COLO829 (cell line): Measurements from ENCODE around the gene GDA.
"Not testable (repeated sequence)": the region's sequence is repeated elsewhere in the genome, so short reads cannot be mapped to it uniquely, and the experiment has no call there.

ENCODE experiments used
- DNase-seq: peaks from one replicate; pipeline ENCODE4 v3.0.0; 2012; ENCODE audit warnings: low spot score

Gene GDA

DNA sequence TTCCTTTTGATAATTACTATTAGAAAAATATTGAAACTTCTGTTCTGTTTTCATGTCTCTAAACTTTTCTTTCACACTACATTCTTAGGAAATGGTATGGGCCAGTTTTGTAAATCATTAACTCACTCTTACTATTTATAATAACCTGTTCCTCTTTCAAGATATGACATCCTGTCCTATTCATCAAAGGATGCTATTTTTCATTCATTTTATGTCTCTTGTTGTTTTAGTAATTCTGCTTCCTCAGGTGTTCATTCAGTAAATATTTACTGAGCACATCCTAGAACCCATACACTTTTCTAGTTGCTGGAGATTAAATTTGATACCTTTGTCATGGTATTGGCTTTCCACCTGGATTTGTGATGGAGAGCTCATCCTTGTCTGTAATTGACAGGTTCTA, 58.0 kb downstream of the GDA start:
- no peak for DNase-seq

DNA sequence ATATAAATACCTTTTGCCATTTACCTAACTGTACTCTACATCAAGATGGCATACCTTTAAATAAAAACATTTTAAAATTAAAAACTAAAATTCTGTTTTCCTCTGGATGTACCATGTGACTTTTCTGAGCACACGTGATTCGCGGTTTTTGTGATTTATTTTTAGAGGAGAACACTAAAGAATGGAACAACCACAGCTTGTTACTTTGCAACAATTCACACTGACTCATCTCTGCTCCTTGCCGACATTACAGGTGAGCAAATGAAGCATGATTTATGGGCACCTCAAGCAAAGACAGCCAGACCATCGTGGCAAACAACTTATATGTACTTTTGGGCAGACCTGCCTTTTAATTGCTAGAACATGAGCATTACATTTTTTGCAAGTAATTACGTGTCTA, 61.3 kb downstream of the GDA start:
- no peak for DNase-seq

DNA sequence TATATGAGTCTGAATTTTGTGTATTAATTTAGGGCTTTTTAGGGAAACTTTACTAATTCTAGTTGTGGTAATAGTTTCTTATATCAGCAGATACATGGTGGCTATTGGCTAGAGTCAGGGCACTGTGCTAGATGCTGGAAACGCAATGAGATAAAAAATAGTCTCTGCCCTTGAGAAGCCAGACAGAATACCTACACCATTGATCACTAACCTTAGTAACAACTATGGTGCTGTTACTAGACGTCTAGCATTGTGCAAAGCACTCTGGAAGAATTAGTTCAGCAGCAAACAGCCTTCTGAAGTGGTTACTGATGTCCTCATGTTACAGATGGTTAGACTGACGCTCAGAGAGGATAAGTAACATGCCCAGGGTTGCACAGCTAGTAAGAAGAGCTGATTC, 61.8 kb downstream of the GDA start:
- DNase-seq, result no peak

DNA sequence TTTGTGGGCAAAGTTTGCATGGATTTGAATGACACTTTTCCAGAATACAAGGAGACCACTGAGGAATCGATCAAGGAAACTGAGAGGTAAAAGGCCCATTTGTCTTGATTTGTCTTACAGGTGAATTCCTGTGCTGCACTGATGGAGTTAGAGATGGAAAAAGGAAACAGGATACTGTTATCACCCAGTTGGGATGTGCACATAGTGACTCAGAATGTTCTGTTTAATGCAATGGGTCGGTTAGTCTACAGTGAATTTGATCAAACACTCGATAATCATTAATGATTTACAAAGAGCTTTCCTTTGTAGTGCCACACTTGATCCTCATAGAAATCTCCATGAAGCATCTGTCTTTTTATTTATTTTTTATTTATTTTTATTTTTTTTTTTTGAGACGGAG, 64.7 kb downstream of the GDA start:
- DNase-seq, result no peak

DNA sequence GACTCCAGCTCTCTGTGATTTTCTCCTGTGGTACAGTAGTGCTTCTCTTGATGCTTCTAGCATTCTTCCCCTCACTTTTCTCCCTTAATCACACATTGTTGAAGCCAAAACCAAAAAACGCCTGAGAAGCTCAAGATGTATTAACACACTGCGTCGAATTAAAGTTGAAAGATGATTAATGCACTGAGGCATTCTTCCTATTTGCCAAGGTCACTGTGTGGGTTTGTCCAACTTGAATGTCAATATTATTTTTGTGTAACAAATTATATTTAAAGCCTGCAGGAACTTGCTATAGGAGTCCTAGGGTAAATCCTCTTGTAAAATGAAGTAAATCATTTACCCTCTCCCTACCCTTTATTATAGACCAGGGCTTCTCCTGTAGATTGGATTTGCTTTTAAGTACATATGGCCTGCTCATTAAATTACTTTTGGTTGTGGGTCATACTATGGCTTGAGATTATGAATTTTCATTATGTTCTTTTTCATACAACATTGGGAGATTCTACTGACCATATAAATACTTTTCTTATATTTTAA, 68.1 kb downstream of the GDA start:
- DNase-seq, result no peak

DNA sequence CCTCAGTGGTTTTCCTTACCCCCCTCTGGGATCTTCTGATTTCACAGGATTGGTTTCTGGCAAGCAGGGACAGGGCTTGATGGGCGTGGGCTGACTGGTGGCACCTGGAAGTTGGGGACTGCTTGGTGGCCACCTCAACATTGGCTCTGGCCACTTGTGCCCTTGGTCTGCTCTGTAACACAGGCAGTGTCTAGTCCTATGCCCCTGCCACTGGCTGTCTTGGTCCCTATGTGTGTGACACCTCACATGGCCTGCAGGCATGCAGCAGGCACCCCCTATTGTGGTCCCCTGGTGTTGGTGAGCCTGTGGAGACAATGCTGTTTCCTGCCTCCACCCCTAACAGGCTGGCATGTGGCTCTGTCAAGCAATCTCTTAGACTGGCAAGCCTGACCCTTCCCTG, 71.3 kb downstream of the GDA start:
- DNase-seq, result no peak

DNA sequence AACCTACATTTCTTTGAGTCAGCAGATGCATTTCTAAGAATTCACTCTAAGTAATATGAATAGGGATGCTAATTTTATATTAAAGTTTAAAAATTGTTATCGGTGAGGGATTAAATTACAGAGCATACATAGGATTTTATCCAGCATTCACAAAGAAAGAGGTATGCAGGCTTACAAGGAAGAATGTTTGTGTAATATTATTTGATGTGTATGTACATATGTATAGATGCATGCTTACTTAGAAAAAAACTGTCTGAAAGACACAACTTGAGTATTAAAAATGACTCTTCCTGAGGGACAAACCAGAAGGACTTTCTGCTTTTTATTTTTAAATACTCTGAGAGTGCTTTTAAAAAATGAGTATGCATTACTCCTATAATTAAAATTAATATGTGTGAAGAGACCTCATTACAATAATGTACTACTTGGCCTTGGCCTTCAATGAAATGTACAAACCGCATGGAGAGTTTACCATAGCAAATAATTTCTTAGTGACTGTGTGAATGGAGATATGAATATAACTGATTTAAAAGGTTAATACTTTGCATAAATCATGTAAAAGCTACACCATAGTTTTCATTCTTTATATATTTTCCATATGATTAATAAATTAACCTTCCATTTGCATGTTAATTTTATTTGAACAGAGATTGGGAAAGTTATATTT, 77.0 kb downstream of the GDA start:
- DNase-seq, result no peak

DNA sequence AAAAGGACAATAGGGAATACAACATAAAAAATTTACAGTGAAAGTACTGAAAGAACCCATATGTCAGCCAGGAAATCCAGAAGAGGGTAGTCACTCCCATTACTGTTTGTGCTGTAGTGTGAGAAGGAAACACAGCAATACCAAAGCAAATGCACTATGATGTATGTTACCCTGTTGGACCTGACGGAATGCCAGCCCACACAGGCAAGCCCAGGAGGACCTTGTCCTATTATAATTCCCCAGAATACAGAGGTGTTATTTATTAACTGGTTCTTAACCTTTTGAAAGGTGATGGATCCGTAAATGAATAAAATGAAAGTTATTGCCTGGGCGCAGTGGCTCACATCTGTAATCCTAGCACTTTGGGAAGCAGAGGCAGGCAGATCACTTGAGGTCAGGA, 79.0 kb downstream of the GDA start:
- no peak for DNase-seq

DNA sequence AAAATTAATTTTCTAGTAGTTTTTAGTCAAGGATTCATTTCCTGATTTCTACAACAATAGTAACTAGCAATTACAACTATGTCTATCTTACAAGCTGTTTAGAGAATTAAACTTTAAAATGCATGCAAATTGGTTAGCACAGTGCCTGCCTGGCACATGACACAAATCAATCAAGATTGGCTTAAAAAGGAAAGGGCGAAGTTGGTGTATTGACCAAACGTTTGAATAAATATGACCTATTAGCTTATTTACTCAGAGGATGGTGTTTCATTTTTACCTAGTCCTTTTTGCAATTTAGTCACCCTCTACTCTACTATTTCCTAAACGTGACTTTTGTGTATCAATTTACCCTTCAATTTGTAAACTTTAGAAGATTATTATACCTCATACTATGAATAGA, 83.5 kb downstream of the GDA start:
- no peak for DNase-seq

DNA sequence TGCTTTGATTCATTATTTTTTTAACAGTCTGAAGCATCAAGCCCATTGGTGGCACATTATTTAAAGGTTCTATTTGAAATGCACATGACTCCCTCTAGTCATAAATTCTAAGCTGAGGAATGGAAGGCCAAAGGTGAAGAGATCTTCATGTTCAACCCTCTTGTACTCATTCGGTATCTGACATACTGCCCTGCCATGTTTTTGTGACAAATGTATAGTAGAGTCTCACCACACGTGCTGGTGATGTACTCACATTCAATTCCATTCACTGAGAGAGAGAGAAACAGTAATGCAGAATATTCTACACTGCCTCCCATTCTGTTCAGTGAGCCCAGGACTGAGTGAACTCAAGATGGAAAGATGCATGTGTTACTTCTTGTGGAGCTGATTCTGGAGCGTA, 98.3 kb downstream of the GDA start:
- no peak for DNase-seq

DNA sequence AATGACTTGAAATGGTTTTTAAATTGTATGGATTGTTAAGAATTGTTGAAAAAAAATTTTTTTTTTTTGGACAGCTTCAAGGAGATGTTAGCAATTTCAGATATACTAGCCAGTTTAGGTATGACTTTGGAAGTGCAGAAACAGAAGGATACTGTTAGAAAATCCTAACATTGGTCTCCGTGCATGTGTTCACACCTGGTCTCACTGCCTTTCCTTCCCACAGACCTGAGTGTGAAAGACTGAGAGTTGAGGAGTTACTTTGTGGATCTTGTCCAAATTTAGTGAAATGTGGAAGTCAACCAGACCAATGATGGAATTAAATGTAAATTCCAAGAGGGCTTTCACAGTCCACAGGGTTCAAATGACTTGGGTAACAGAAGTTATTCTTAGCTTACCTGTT, 102.3 kb downstream of the GDA start:
- no peak for DNase-seq

DNA sequence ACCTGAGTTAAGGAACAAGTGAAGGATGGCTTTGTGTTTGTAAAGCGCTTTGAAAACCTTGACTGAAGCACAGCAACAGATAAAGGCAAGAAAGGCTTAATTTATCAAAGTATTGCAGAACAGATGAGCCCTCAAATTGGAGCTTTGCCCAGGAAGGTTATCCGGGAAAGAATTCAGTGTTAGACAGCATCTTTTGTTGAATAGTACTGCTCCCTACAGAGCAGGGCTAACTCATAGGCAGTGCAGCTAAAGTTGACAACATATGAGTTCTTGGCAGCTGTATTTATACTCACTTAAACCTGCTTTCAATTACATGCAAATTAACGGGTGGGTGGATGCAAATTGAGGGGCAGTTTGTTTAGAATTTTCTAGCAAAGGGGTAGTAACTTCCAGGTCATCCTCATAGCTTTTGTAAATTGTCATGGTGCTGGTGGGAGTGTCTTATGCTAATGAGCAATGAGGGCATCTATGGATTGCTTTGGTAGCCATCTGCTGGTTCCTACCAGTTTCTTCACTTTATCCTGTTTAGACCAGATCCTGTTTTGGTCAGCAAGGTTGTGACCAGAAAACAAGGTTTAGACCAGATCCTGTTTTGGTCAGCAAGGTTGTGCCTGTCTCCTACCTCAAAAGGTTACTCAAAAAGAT, 105.8 kb downstream of the GDA start:
- no peak for DNase-seq

DNA sequence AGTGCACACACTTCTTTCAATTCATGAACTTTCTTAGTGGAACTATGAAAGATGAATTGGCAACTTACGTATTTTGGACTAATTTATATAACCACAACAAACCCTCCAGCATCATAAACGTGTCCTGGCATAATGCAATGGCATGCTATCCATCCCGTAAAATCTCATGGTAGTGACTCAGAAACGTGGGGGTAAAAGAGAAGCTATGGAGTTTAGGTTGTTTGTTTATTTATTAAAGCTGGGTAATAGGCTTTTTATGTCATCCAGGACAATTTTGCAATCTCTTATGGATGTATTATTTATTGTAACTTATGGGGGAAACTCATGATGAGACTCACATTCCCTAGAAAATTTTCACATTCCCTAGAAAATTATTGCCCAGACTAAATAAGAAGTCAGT, 106.3 kb downstream of the GDA start:
- DNase-seq, result no peak

DNA sequence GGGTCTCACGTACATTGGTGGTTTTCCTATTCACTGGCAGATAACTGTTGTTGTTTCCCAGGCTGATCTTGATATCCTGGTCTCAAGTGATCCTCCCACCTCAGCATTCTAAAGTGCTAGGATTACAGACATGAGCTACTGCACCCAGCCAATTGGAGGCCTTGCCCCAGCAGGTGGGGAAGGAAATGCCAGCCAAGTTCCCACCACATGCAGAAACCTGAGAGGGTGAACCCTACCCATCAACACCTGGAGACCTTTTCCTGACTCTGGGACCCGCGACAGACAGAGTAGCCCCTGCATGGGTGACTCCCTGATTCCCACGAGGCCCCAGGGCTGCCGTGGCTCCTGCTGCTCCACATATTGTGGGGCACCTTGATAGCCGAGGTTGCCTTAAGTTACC, 107.7 kb downstream of the GDA start:
- no peak for DNase-seq

DNA sequence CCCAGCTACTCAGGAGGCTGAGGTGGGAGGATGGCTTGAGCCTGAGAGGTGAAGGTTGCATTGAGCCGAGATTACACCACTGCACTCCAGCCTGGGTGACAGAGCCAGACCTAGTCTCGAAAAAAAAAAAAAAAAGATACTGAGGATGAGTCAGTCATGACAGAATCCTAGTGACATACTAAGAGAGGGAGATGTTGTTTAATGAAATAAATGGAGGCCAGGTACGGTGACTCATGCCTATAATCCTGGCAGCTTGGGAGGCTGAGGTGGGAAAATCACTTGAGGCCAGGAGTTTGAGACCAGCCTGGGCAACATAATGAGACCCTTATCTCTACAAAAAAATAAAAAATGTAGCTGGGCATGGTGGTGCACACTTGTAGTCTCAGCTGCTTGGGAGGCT, 108.6 kb downstream of the GDA start:
- no peak for DNase-seq

DNA sequence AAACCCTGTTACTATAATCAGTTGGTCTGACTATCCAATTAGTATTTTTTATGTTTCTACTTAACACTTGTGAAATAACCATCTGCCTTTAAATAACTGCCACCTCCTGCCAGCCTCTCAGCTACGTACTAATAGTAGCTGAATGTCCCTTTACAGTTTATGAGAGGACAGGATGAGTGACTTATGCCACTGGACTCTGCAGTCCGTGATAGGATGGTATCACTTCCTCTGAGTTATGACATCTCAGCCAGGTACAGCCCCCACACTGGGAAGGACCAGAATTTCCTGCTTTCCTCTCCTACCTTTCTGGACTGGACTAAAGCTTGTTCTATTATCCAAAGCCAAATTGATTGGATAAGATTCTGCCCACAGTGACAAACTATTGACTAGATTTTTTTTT, 112.8 kb downstream of the GDA start:
- DNase-seq, result no peak

DNA sequence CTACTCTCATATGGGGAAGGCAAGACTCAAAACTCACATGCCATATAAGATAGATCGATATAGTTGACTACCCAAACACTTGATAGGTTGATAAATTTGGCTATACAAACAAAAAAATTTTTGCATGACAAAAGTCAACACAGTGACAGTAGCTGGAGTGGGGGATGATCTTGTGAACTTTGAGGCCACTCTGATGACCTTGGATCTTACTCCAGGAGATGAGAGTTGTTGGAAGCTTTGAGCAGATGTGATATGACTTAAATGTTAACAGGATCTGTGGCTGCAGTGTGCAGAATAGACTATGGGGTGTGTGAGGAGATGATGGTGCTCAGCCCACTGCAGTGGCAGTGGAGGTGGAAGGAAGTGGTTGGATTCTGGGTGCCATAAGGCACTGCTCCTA, 114.3 kb downstream of the GDA start:
- DNase-seq, result no peak

DNA sequence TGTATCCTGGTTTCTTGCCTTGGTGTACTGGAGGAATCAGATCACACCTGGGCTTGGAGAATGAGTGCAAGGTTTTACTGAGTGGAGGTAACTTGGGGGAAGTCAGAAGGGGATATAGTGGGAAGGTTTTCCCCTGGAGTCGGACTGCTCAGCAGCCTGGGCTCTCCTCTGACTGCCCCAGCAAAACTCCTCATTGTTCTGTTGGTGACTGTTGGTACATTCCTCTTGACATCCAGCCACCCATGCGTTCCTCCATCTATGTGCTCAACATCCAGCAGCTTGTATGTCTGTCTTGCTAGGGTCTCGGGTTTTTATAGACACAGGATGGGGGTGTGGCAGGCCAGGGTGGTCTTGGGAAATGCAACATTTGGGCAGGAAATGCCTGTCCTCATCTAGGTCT, 119.7 kb downstream of the GDA start:
- no peak for DNase-seq

DNA sequence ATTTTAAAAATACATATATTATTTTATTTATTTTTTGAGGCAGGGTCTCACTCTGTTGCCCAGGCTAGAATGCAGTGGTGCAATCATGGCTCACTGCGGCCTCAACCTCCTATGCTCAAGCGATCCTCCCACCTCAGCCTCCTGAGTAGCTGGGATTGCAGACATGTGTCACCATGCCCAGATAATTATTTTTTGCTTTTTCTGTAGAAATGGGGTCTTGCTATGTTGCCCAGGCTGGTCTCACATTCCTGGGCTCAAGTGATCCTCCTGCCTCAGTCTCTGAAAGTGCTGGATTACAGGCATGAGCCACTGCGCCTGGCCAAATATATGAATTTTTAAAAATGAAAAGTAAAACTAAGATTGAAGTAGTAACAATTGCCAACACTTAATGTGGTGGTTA, 121.1 kb downstream of the GDA start:
- DNase-seq, result not testable (repeated sequence)

DNA sequence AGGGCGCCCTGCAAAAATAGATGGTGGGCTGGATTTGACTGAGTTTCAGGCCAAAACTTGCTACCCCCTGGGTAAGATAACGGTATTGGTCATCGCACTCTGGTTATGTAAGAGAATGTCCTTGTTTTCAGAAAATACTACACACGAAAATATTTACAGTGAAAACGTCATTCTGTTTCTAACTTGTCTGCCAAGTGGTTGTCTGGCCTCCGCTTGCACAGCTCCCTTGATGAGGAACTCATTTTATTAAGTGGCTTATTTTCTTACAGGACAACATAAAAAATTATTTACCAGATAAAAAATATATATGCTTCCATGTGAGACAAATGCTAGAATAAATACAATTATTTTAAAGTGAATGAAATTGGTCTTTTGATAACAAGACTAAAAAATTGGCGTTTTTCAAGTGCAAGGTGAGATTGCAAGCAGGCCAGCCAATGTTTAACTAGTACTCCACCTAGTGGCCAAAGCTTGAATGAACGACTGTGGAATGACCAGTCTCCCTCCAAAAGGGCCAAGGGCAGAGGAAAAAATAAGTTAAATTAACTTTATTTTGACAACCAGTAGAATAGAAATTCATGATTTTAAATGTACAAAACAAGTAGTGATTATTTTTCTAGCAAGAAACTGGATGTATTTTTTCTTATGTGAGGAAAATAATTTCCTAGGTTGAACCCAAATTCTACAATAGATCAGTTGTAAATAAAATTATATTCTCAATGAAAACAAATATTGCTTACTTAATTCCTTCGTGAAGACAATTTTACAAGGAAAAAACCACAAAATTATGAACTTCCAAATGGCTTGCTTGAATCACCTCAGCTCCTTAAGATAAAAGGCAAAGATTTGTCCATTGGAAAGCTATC, 122.6 kb downstream of the GDA start:
- DNase-seq, result peak; percentile 87

DNA sequence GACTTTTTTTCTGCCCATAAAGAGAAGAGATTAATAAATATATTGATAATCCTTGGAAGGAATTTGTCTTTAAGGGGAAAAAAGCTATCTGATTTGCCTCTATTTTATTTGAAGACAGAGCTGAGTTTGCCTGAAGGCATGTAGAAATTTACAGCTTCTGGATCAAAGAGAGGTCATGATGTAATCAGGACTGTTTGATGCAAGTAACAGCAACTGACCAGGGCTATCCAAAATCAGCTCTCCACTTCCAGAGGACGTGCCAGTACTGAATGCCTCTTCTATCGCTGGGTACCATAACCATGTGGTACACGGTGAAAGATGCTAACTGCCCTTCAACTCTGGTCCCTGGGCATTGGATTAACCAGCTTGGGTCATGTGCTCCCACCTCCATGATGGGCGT, 125.2 kb downstream of the GDA start:
- peak; percentile 23 for DNase-seq

DNA sequence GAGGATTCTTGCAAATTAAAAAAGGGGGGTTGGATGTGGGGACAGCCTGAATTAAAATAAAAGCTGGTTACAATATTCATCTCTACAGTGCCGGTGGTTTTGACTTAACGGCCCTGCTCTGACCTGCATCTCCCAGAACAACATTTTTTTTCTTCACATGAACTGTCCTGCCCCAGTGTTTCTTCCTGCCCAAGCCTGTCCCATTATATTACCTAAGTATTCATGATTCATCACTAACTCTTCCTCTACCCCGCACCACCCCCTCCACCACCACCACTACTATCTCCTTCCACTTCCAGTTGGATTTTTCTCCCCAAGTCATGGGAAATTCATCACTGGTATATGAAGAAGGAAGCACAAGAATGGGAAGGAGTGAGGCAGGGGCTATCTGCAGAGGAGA, 125.7 kb downstream of the GDA start:
- no peak for DNase-seq

DNA sequence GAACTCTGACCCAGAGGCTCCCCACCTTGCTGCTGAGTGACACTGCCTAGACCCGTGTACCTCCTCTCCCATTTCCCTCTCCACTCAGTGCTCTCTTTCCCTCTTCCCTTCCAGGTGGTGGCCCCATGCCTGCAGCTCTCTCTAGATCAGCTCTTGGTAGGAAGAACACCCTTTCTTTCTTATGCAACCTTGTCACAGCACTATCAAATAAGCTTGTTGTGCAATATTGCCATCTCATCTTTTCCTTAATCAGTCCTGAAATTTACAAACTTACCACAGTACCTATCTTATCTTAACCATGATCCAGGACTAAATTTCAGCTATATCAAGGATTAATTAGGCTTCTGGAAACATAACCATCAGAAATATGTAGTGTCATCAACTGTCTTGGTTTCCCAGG, 127.2 kb downstream of the GDA start:
- DNase-seq, result no peak
